ENCODE data around the gene CATSPERE.

DNA sequence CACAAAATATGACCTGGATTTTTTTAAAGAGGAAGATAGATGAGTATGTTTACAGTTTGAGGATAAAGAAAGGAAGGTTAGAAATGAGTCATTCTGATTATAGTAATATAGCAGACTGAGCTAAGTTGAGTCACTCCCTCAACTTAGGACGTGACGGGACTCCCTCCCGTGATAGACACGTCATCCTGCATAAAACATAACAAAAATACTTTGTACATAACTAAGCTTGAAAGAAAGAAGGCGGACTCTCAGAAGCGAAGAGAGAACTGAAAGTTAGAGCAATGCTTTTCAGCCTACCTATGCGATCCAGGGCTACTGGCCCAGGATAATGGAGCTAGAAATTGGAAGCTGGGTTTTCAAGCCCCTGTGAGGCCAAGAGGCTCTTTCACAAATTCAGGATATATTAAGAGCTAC is 138.9 kb downstream of the CATSPERE start:
- peak in 1 of 2 donors; percentile 27 for TF ChIP-seq POLR2A (IDR thresholded peaks at IDR 0.05)
- TF ChIP-seq, protein P1, sequence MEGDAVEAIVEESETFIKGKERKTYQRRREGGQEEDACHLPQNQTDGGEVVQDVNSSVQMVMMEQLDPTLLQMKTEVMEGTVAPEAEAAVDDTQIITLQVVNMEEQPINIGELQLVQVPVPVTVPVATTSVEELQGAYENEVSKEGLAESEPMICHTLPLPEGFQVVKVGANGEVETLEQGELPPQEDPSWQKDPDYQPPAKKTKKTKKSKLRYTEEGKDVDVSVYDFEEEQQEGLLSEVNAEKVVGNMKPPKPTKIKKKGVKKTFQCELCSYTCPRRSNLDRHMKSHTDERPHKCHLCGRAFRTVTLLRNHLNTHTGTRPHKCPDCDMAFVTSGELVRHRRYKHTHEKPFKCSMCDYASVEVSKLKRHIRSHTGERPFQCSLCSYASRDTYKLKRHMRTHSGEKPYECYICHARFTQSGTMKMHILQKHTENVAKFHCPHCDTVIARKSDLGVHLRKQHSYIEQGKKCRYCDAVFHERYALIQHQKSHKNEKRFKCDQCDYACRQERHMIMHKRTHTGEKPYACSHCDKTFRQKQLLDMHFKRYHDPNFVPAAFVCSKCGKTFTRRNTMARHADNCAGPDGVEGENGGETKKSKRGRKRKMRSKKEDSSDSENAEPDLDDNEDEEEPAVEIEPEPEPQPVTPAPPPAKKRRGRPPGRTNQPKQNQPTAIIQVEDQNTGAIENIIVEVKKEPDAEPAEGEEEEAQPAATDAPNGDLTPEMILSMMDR (IDR thresholded peaks at IDR 0.05 in 4 of 5, conservative IDR thresholded peaks at IDR 0.05 in 1 of 5) = no peak
